IMR-90 (cell line): ENCODE measurements around the gene TSPEAR. TPM values are rescaled to one million over a fixed set of nuclear protein-coding genes. Genes with fewer than 3 reads are reported as not detected.

ENCODE experiments used
- ATAC-seq: fragments of 200-7000 bp; cut with Tn5 transposase; 2 replicates; pipeline ENCODE4 v1.9.1; 2020; ENCODE audit warnings: low read depth, mild to moderate bottlenecking, moderate library complexity
- BruUV-seq: library from RNA; stranded (reverse); fragments of 400-500 nt; replicated peaks from 2 replicates; lab custom pipeline; 2021; lab: Mats Ljungman, UMichigan
- CTCF ChIA-PET: fragments of 300-600 bp; formaldehyde crosslinking; extraction: SDS; loops from one replicate; lab custom pipeline; 2021; ENCODE audit warnings: antibody characterized with exemption; lab: Yijun Ruan, JAX
- POLR2A ChIA-PET: fragments of 300-600 bp; sonication (Branson Sonifier 250); formaldehyde crosslinking; loops from one replicate; lab custom pipeline; 2022; ENCODE audit warnings: antibody characterized with exemption; ENCODE audit not compliant: unreplicated experiment; lab: Charles Lee
- DNase-seq: peaks from one replicate; pipeline ENCODE4 v3.0.0; 2013
- H2AFZ ChIP-seq: replicated peaks from 2 replicates; pipeline ENCODE3; 2013; ENCODE audit warnings: low read length, mild to moderate bottlenecking; ENCODE audit not compliant: poor library complexity
- H2AK5ac ChIP-seq: 2 replicates; pipeline ENCODE4 v1.6.1; 2013; ENCODE audit warnings: low read depth, low read length, inconsistent platforms
- H2AK9ac ChIP-seq: replicated peaks from 2 replicates; pipeline ENCODE3; 2013; ENCODE audit warnings: mild to moderate bottlenecking, low read depth, low read length, moderate library complexity; ENCODE audit not compliant: poor library complexity
- H2BK120ac ChIP-seq: 2 replicates; pipeline ENCODE4 v1.6.1; 2013; ENCODE audit warnings: low read depth, low read length, inconsistent platforms
- H2BK15ac ChIP-seq: 3 replicates; pipeline ENCODE4 v1.6.1; 2013; ENCODE audit warnings: low read depth, low read length, inconsistent platforms
- H2BK20ac ChIP-seq: 2 replicates; pipeline ENCODE4 v1.6.1; 2013; ENCODE audit warnings: low read depth, mild to moderate bottlenecking, inconsistent platforms, low read length, moderate library complexity
- H2BK5ac ChIP-seq: 2 replicates; pipeline ENCODE4 v1.6.1; 2013; ENCODE audit warnings: mild to moderate bottlenecking, low read depth, low read length, inconsistent platforms; ENCODE audit not compliant: poor library complexity, severe bottlenecking
- H3K14ac ChIP-seq: replicated peaks from 2 replicates; pipeline ENCODE4 v1.6.1; 2013; ENCODE audit warnings: low read depth, low read length, inconsistent platforms
- H3K18ac ChIP-seq: 2 replicates; pipeline ENCODE4 v1.6.1; 2013; ENCODE audit warnings: low read depth, low read length, control low read depth
- H3K23ac ChIP-seq: 2 replicates; pipeline ENCODE4 v1.6.1; 2013; ENCODE audit warnings: low read depth, low read length, inconsistent platforms
- H3K27ac ChIP-seq: 2 replicates; pipeline ENCODE4 v1.5.1; 2013; ENCODE audit warnings: mild to moderate bottlenecking, control low read depth, low read length; ENCODE audit not compliant: insufficient read depth
- H3K27me3 ChIP-seq: 2 replicates; pipeline ENCODE4 v1.6.1; 2013; ENCODE audit warnings: low read length; ENCODE audit not compliant: control insufficient read depth, insufficient read depth
- H3K36me3 ChIP-seq: 2 replicates; pipeline ENCODE4 v1.6.1; 2013; ENCODE audit warnings: low read length, mixed read lengths; ENCODE audit not compliant: control insufficient read depth, insufficient read depth
- H3K4ac ChIP-seq: 2 replicates; pipeline ENCODE4 v1.6.1; 2013; ENCODE audit warnings: low read depth, low read length, inconsistent platforms
- H3K4me1 ChIP-seq: 2 replicates; pipeline ENCODE4 v1.6.1; 2013; ENCODE audit warnings: low read length, mixed read lengths; ENCODE audit not compliant: control insufficient read depth, insufficient read depth
- H3K4me2 ChIP-seq: 2 replicates; pipeline ENCODE4 v1.6.1; 2013; ENCODE audit warnings: low read depth, mild to moderate bottlenecking, control low read depth, low read length, moderate library complexity
- H3K4me3 ChIP-seq: 2 replicates; pipeline ENCODE4 v1.5.1; 2013; ENCODE audit warnings: low read depth, mild to moderate bottlenecking, control low read depth, low read length, moderate library complexity; ENCODE audit not compliant: insufficient read depth
- H3K56ac ChIP-seq: 2 replicates; pipeline ENCODE4 v1.6.1; 2013; ENCODE audit warnings: low read length, inconsistent platforms; ENCODE audit not compliant: insufficient read depth; ENCODE audit errors: extremely low read depth
- H3K79me1 ChIP-seq, 2 experiments: 2 replicates each; pipeline ENCODE4 v1.6.1; 2013; ENCODE audit warnings: low read length in 2 of 2, inconsistent platforms in 1 of 2, low read depth in 1 of 2
- H3K9ac ChIP-seq: 2 replicates; pipeline ENCODE4 v1.6.1; 2013; ENCODE audit warnings: low read depth, low read length, control low read depth
- H3K9me1 ChIP-seq: 2 replicates; pipeline ENCODE4 v1.6.1; 2013; ENCODE audit warnings: low read length, inconsistent platforms; ENCODE audit not compliant: insufficient read depth
- H3K9me3 ChIP-seq: 2 replicates; pipeline ENCODE4 v1.6.1; 2013; ENCODE audit warnings: low read length; ENCODE audit not compliant: control insufficient read depth, insufficient read depth
- H4K20me1 ChIP-seq: 2 replicates; pipeline ENCODE4 v1.6.1; 2013; ENCODE audit warnings: low read length, inconsistent platforms; ENCODE audit not compliant: insufficient read depth
- H4K5ac ChIP-seq: 2 replicates; pipeline ENCODE4 v1.6.1; 2013; ENCODE audit warnings: mild to moderate bottlenecking, low read depth, low read length, control low read depth
- H4K8ac ChIP-seq, 2 experiments: 2 replicates each; pipeline ENCODE4 v1.6.1; 2013; ENCODE audit warnings: low read depth in 2 of 2, low read length in 2 of 2, control low read depth in 1 of 2, inconsistent platforms in 1 of 2
- H4K91ac ChIP-seq: 2 replicates; pipeline ENCODE4 v1.6.1; 2013; ENCODE audit warnings: low read depth, low read length, inconsistent platforms; ENCODE audit not compliant: insufficient read depth
- NFE2L2 ChIP-seq: fragments of 150-350 bp; IDR thresholded peaks from 2 replicates; pipeline ENCODE4 v1.6.1; 2016; ENCODE audit warnings: low read depth, mild to moderate bottlenecking, low read length
- WGBS, 2 experiments: methylation state at CpG; one replicate each; pipeline versions ENCODE4 v1.1.5 to v1.1.7; 2013; ENCODE audit warnings: missing lambda C conversion rate in 2 of 2; ENCODE audit not compliant: insufficient read length in 1 of 2; ENCODE audit errors: extremely low coverage in 2 of 2; 5-methylcytosine and 5-hydroxymethylcytosine counted together
- dilution Hi-C: fragments of 300-500 bp; cut with HindIII; formaldehyde crosslinking; loops from one replicate; pipeline ENCODE4 v1.14.3; 2018; ENCODE audit warnings: low sequenced_read_pairs; ENCODE audit not compliant: unreplicated experiment
- in situ Hi-C: fragments of 300-500 bp; cut with MboI; formaldehyde crosslinking; loops from 3 replicates; pipeline ENCODE4 v1.14.3; 2019; ENCODE audit warnings: low sequenced_read_pairs, inconsistent platforms, mixed read lengths
- intact Hi-C: fragments of 100-400 bp; cut with micrococcal nuclease; formaldehyde crosslinking; loops from 2 replicates; pipeline ENCODE4 v1.10.0; 2022
- polyA plus RNA-seq, 3 experiments: library from polyadenylated mRNA; depleted of rRNA; stranded (reverse); fragments of >200 nt; gene quantifications; 2 replicates each; pipeline ENCODE4 v1.2.3, GENCODE V29; 2012; ENCODE audit warnings: low replicate concordance in 1 of 3
- total RNA-seq: library from RNA; depleted of rRNA; stranded (reverse); fragments of >200 nt; gene quantifications from 2 replicates; pipeline ENCODE4 v1.2.3, GENCODE V29; 2012

The TSPEAR gene
- total and polyA plus RNA-seq, 2 of the 4 experiments (the other 2 are of a cell fraction): not detected

- Histone ChIP-seq H3K56ac (no peak overlapping the region), H2AK5ac (no peak overlapping the region), H3K14ac (no peak overlapping the region), H4K91ac (no peak overlapping the region), H2BK5ac (no peak overlapping the region), H3K4ac (no peak overlapping the region), H4K20me1 (no peaks in the 10 kb centered on the region), H2BK20ac (no peak overlapping the region), H3K27ac (no peak overlapping the region), H2BK15ac (no peak overlapping the region), H2AFZ (no peak overlapping the region), H3K27me3 (0 out of 2 replicates have a peak, but pooled peaks cover 2% of the 10 kb centered on the region), H3K4me3 (no peak overlapping the region), H3K18ac (no peak overlapping the region), H3K23ac (no peak overlapping the region), H4K5ac (no peak overlapping the region), H3K4me2 (no peak overlapping the region), H4K8ac (no peak overlapping the region), H3K9me1 (no peaks in the 10 kb centered on the region), H2AK9ac (no peak overlapping the region), H3K79me1 (no peaks in the 10 kb centered on the region), H3K9ac (no peak overlapping the region), H2BK120ac (no peak overlapping the region), H3K4me1 (no peaks in the 10 kb centered on the region), H3K9me3 (peaks cover 17% of the 10 kb centered on the region; the same call in 1 of the 2 replicates), H3K36me3 (no peaks in the 10 kb centered on the region)
- ChIA-PET POLR2A (no interaction called here), CTCF (no interaction called here)
- dilution Hi-C loops: no loop called here
- intact Hi-C loops: no loop called here
- no peak for TF ChIP-seq NFE2L2
- no TSS peak for BruUV-seq
- ATAC-seq (no peak), DNase-seq (no peak)
- 64% methylated on average over 6 of the region's 16 CpGs; no CpG with 5 or more reads in 1 of the 2 experiments for WGBS, 2 experiments
- in situ Hi-C loops: no loop called here
These were observed 178.7 kb downstream of the TSPEAR start for GRCh38 chr21:44532712-44533111.
